ENCODE results near the gene SIM1.

SIM1 gene, protein sequence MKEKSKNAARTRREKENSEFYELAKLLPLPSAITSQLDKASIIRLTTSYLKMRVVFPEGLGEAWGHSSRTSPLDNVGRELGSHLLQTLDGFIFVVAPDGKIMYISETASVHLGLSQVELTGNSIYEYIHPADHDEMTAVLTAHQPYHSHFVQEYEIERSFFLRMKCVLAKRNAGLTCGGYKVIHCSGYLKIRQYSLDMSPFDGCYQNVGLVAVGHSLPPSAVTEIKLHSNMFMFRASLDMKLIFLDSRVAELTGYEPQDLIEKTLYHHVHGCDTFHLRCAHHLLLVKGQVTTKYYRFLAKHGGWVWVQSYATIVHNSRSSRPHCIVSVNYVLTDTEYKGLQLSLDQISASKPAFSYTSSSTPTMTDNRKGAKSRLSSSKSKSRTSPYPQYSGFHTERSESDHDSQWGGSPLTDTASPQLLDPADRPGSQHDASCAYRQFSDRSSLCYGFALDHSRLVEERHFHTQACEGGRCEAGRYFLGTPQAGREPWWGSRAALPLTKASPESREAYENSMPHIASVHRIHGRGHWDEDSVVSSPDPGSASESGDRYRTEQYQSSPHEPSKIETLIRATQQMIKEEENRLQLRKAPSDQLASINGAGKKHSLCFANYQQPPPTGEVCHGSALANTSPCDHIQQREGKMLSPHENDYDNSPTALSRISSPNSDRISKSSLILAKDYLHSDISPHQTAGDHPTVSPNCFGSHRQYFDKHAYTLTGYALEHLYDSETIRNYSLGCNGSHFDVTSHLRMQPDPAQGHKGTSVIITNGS

DNA sequence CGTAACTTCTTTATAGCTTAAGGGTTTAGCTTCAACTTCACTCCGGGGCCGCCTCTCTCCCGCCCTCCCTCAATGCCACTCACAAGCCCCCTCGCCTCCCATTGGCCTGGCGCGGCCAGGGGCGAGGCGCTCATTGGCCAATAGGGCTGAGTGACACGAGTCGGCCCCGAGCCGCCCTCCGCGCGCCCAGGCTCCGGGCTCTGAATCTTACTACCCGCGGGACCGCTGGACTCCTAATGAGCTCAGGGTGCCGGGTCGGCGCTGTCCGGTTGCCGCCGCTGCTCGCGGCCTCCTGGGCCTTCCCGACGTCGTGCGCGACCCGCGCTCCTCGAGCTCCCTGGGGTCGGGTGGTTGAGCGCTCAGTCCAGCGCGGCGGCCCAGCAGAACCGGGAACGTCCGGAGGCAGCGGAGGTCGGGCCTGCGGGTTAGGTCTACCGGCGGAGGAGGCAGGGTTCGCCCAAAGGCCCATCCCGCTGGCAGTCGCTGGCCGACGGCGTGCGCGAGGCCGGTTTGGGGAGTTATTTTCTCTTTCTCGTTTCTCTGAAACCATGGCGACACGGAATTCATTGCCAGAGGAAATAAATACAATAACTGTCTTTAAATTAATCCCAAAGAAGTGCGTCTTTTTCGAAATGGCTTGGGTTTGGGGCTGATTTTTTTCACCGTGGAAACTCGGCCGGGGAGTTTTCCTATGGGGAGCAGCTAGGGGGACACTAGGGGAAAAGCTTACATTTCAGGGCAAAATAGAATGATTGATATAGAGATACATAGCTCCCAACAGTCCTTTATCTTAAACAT is at the start of gene SIM1:
Gene SIM1 (minus strand): TSS at position 19 of the 798 bp plus-strand sequence. CDS start 1,453 bp downstream, outside the sequence.
- DNase-seq = no peak

DNA sequence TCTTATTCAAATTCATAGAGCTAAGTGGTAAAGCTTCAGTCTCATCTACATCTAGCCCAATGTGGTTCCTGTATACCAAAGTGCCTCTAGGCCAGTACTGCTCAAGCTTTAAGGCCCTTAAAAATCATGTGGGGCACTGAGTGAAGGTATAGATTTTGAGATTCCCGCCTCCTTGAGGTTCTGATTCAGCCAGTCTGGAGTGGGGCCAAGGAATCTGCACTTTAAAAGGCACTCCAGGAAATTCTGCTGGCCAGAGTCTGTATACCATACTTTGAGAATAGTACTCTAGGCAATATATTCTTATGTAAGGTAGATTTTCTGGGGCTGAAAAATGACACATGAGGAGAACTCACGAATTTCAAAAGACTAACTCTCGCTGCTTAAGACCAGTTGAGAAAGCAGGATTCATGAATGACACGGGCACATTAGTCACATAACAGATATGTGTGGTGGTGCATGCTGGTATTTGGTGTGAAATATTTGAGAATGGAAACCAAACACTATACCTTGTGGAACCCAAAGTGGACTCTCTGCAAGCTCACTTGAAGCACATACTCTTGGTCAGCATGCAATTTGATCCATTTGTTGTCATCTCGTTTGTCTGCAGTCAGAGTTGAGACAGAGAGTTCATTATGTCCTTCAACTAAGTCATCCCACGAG is 47.6 kb upstream of the SIM1 start:
- no peak for DNase-seq

DNA sequence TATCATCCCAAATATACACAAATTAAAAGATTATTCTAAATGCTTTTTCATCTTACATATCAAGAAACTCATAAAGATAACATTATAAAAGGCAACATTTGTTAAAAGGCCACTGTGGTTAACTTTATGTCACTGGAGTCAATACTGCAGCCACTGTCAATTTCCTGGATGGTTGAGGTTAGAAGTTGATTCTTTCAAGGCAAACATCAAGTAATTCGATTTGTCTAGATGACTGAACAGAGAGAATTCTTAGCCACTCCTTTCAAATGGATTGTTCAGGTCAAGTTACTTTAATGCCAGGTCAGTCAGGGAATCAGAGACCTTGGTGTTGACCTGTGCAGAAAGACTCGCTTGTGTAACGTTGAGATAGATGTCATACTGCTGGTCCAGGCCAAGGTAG is 44.4 kb upstream of the SIM1 start:
- no peak for DNase-seq

DNA sequence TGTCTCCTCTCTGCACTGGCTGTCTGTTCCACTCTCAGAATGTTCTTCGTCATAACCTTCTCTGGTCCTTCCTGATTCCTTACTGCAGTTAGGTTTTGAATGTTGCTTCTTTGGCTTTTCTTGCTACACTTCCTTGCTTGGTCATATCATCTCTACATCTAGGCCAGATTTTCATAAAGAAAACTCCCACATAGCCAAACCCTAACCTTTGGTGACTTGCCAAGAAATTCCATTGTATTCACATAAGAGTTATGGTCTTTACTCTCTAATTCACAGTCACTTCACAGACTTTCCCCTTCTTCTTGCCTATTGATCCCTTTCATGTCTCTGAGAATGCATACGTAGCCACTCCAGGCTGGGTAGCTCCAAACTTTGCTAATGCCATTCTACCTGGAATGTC is 41.9 kb upstream of the SIM1 start:
- no peak for DNase-seq

DNA sequence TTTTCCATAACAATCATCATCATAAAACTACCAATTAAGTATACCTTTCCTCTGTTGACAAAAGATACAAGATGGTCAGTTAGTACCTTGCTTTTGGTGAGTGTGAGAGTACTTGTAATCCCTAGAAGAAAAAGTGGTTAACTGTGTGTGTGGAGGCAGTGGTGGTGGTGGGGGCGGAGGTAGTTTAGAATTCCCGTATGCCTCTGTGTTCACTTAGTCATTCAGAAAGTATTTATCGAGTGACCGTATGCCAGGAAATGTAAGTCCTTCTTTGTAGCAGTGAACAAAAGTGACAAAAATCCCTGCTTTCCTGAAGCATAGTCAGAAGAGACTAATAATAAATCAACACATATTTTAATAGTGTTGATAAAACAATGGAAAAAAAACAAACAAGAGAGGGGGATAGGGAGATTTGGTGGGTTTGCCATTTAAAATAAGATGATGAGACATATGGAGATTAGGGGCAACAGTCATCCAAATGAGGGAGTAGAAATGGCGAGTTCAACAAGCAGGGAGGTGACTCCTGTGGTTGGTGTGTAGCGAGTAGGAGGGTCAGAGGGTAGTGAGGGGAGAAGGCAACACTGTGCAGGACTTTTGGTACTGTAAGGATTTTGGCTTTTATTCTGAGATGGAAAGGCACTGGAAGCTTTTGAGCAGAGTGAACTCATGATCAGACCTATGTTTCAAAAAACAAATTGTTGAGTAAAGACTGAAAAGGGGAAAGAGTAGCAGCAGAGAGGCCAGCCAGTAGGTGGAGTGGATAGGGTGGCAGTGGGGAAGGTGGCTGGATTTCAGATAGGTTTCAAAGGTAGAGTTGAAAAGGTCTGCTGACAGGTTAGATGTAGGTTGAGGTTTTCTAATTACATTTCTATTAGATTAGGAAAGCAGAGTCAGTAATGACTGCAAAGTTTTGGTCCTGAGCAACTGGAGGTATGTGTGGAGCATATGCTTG is 40.3 kb upstream of the SIM1 start:
- DNase-seq = no peak

DNA sequence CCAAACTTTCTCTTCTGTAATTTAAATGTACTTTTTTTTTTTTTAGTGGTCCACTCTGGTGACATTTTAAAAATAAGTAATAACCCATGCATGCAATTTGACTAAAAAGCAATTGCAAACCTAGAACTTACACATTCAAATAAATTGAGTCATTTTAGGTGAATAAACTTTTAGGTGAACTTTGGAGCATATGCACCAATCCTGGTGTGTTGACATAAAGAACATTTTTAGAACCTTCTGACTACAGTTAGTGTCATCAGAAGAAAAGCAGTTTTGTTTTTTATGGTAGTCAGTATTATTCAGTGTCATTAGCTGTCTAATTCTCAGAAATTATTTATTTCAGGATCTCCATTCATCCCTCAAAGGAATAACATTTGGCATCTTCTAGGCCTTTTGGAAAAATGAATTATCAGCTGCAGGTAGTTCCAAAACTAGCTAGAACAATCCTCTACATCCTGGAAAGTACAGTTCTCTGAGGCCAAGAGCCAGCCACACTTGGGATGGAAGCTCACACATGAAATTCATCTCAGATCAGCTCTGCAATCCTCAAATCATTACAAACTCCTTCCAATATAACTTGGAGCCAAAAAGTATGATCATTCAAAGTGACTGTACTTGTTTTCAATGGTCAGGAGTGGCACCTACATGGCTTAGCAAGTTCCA is 38.5 kb upstream of the SIM1 start:
- no peak for DNase-seq

DNA sequence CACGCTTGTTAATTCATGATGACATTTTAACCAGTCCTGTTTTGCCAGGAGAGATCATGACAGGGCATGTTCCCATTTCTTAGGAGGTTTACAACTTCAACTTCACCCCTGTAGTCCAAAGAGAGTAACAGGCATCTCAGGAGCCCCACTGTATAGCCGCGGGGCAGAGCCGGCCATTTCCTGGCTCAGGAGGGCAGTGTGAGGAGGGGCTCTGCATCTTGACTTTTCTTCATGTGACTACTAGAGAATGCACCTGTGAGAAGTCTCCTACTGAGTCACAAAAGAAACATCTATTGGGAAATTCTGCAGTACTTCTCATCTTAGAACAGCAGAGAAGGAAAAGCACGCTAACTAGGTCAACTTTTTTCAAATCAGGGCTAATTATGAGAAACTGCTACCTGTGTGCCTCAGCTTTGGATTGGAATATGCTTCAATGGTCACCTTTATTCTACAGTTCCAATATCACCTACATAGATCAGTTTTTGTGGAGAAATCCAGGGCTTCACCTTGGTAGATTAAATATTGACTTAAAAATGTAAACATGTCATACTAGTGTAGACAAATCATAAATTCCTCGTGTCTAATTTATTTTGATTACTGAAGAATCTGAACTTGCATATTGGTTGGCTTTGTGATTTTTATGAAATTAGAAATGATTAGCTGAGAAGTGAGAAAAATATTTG is 28.6 kb upstream of the SIM1 start:
- DNase-seq = no peak

DNA sequence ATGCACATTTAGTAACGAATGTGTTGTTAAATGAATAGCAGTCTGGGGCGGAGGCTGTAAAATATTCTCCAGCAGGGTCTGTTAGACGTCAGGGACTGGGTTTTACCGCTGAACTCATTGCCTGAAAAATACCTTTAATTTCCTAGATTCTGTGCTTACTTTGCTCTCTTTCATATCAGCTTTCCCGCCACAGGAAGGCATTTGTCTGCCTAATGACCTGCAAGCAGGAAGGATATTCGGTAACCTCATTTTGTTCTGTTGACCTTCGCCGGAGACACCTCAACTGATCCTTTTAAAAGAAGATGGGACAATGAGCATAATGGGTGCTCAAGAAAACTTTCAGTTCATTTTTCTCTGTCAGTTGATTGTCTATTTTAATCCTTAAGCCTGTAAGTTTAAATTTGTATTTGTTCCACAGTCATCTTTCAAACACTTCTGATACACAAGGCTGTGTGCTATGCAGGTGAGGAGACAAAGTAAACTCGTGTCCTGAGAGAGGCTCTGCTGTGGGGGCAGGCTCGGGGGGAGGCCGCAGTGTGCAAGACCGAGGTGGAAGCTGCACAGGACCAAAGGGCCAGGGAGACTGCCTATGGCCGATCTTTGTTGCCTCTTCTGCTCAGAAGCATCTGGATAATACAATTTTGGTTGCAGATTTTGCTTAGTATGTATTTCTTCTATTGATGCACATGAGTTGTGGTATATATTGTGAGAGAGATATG is 27.4 kb upstream of the SIM1 start:
- no peak for DNase-seq

DNA sequence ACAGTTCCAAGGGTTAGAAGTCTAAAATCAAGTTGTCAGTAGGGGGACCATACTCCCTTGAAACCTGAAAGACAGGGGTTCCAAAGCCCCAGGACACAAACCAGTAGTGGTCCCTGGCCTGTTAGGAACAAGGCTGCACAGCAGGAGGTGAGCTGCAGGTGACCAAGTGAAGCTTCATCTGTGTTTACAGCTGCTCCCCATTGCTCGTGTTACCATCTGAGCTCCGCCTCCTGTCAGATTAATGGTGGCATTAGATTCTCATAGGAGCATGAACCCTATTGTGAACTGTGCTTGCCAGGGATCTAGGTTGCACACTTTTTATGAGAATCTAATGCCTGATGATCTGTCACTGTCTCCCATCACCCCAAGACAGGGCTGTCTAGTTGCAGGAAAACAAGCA is 25.3 kb upstream of the SIM1 start:
- no peak for DNase-seq

DNA sequence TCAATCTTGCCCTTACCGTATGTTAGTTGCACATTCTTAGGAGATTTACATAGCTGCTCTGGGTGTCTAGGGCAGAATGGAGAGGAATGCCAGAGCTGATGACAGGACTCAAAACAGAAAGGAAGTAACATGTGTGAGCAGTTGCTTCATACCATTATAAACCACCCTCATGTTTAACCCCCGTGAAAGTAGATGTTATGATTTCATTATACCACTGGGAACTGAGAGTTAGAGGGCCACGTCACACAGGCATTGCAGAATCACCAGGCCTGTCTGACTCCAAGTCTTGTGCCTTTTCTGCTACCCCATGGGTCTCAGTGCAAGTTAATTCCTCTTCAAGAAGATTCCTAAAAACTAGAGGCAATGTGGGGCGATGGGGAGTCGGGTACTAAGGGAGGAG is 23.5 kb upstream of the SIM1 start:
- no peak for DNase-seq

DNA sequence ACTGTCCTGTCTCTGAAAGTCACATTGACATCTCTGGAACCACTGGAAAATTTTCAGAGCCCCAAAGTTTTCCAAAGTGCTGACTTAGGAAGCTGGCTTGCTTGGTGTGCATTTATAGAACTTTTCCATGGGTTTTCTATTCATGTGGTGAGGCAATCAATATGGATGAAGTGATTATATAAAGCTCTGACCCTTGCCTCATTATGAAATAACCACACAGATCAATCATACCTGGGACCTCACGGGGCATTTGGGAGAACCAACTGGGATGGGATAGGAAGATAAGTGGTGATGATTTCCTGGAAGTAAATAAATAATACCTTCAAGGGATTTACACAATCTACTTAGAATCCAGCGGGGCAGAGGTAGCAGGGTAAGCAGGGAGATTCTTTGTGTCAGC is 22.9 kb upstream of the SIM1 start:
- no peak for DNase-seq

DNA sequence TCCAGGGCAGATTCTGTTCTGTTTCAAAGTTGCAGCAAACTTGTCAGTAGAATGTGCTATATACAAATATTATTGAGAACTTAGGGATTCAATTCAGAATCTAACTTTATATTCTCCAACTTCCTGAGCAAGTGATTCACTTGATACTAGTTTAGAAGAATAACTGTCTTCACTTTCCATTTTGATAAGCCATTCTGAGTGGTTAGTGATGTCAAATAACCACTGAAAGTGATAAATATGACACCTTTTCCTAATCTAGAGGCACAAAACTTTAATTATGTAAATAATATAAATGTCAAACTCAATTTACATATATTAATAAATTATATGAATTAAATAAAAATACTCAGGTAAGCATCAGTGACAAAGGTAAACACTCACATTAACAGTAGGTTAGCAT is 20.5 kb upstream of the SIM1 start:
- no peak for DNase-seq

DNA sequence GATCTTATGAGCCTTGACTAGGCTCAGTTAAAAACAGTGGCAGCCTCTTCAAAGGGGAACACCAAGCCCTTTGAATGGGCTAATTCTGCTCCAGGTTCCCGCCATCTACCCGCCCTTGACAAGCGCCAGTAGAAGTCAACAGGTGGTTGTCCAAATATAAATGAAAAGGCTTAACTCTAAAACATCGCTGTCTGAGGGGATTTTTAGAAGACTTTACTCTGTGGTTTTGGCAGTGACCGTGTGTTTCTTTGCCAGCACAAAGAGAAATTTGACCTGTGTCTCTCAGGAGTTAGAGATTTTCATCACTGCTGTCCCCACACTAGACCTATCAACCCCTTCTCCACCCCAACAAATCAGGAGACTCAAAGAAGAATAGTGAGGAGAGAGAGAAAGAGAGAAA is 19.8 kb upstream of the SIM1 start:
- no peak for DNase-seq

DNA sequence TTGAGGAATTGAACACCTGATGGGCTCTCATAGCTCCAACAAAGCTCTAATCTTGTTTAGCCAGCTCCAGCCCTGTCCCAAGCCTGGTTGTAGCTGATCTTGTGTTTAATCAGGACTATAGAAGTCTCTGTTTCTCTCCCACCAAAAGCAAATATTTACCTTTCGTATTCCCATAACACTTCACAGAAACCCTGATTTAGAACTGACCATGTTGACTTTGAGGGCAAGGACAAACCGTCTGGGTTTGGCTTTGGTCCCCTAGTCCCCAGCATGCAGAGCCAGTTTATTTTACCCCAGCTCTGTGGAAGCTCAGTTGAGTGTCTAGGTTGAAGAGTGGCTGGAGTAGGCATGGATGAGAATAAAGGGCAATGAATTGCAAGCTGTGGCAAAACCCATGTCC is 18.0 kb upstream of the SIM1 start:
- DNase-seq = no peak

DNA sequence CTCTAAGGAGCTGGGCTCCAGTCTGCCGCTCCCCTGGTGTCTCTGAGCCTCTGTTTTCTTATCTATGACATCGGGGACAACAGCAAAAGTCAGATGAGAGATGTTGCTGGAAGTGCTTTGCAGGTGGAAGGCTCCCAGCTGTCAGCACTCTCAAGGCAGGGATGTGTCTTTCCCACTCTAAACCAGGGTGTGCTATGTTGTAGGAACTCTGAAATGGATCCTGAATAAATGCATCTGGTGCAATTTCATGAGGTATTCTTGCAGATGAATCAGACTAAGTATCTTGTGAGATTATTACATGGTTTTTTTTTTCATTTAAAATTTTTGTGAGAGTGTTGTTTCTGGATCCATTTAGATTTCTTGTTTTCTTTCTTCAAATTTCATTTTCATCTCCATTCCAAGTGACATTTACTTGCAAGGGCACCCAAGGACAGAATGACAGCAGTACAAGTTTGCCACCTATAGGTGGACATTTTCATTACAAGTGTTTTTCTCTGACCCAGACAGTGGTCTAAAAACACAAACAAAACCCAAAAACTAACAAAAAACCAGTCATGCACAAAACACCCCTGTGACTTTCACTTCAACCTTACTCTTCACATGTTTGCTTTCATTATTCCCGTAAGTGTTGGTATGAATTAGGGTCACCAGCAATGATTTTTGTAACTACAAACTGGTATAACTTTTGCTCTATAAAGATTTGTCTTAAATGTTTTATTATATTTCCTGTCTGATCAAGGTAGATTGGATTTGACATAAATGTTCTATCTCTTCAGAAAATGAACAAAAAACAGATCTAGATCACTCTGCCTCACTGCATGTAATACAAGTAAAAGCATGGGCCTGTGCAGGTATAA is 14.7 kb upstream of the SIM1 start:
- DNase-seq = peak; percentile 38

DNA sequence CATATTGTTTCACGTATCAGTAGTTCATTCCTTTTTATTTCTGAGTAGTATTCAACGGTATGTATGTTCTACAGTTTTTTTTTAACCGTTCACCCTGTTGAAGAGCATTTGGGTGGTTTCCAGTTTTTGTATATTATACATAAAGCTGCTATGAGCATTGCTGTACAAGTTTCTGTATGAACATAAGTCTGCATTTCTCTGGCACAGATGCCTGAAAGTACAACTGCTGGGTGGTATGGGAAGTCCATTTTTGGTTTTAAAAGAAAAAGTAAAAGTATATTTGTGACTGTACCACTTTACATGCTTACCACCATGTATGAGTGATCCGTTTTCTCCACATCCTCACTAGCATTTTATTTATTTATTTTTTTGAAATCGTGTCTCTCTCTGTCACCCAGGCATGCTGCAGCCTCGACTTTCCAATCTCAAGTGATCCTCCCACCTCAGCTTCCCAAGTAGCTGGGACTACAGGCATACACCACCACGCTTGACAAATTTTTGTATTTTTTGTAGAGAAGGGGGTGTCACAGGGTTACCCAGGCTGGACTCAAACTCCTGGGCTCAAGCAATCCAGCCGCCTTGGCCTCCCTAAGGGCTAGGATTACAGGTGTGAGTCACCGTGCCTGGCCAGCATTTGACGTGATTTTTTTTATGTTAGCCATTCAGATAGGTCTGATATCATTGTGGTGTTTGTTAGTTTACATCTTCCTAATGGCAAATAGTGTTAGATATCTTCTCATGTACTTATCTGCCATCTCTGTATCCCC is 11.0 kb upstream of the SIM1 start:
- no peak for DNase-seq

DNA sequence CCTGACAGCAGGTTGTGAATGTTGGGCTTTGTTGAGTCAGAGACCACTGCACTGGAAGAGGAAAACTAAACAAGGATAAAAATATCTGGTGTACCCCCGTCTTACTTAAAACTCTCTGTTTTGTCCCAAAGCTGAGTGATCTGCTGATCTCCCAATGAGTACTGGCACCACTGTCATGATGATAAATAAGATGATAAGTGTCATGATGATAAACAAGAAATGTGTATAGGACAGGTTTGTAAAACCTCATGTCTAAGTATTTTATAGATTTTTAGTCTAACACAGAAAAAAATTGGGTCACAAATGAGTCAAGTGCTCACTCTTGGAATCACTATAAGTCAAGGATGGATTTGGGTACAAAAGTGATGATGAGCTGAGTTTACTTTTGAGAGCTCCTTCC is 8.5 kb upstream of the SIM1 start:
- DNase-seq = no peak

DNA sequence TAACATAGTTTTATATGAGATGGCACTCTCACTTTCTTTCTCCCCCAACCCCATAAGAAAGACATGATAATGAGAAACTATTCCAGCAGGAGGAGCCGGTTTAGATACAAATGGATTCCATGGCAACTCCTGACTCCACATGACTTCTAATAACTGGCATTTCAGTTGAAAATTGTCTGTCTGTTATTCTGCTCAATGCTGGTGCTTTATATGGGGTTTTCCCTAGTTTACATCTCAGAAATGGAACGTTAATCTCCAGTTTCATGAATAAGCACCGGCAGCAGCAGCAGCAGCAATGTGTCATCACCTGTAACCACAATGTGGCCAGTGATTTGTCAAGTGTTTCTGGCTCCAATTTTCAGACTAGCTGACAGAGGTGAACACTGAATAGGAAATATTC is 8.0 kb upstream of the SIM1 start:
- no peak for DNase-seq

Data from CD4-positive, alpha-beta T cell treated with Interleukin-10 for 1 hour (primary cell).